ENCODE measurements around the gene UBN1. TPM values are rescaled to one million over a fixed set of nuclear protein-coding genes. Genes with fewer than 3 reads are reported as not detected.
A peak's percentile ranks its signal among the peaks of the same experiment; 100 is the strongest.

UBN1 gene
- total RNA-seq: 19.7 TPM

- DNase-seq: peak; percentile 99
Observed at GRCh38 chr16:4846901-4847773, at the start of gene UBN1, which contains the start of gene GLYR1. TSS of gene UBN1 (plus strand) at chr16:4847481. CDS start at chr16:4852918, 5,437 bp downstream. TSS of gene GLYR1 (minus strand) at chr16:4847288. CDS start at chr16:4847265, 23 bp downstream.

DNA sequence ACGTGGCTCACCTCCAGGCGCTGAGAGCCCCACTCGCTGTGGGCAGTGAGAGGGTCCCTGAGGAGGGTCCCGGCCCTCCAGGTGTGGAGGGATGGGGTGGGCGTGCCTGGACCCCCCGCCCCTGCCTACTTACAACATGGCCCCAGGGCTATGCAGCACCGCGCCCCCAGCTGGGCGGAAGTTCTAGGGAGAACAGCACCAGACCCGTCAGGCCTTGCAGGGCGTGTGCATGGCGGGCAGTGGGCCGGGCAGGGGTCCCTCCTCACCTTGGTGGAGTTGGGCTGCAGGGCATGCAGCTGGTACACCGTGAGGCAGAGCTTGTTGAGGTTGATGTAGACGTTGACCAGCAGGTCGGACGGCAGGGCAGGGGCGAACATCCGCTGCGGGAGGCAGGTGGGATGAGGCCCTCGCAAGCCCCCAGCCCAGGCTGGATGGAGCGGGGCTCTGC, 49.5 kb upstream of the UBN1 start:
- DNase-seq: no peak

GRCh38 chr16:4798456-4798855, 48.8 kb upstream of the UBN1 start:
- no peak for DNase-seq

GRCh38 chr16:4799171-4799855, 48.0 kb upstream of the UBN1 start:
- DNase-seq: no peak

- peak; percentile 21 for DNase-seq
Observed at GRCh38 chr16:4800290-4801041, 46.8 kb upstream of the UBN1 start.

GRCh38 chr16:4801051-4801961, 46.0 kb upstream of the UBN1 start:
- DNase-seq: no peak

DNA sequence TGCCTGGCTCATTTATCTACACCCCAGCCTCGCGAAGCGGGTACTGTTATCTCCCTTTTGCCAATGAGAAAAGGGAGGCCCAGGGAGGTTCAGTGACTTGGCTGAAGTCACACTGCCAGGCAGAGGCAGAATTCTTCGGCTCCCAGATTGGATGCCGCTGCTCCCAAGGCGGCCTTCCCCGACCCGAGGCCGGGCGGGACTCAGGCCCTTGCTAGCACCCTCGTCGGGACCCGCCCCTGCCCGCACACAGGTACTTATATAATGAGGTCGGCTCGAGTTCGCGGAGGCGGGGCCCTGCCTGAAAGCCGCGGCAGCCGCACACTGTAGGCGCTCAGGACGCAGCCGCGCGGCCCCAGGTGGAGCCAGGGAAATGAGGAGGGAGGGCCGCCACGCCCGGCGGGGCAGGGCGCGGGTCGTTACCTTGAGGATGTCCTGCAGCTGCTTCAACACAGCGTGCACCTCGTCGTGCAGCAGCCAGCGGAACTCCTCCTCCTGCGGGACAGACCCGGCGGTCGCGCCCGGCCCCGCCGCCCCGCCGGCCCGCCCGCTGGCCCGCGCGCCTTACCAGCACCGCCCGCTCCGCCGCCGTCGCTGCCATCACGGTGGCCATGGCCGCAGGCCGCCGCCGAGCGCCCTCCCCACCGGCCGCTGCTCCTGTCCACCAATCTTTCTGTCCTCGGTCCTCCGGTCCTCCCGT, 45.2 kb upstream of the UBN1 start, which contains the start of gene ROGDI:
ROGDI (minus strand) TSS at position 672 of the 697 bp plus-strand sequence; CDS start at position 610, 62 bp downstream.
- DNase-seq: peak; percentile 70

- DNase-seq: peak; percentile 96
Observed at GRCh38 chr16:4802659-4803287, 44.5 kb upstream of the UBN1 start.

DNA sequence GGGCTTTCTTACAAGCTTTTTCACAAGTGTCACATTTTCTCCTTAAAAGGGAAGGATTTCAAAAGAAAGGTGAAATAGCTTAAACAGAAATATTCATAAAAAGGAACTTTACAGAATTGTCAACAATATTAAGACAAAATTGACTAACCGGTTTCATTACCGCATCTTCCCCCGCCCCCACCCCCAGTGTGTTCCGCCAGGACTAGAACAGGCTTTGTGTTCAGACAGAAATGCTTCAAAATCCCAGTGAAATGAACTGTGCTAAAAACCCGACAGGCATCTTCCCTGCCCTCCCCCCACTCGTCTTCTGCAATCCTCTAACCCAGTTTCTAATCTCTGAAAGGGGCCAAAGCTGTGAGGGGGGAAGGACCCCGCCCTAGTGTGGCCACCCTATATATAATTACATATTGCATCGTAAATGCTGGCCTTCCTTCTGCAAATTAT, 43.9 kb upstream of the UBN1 start:
- peak; percentile 11 for DNase-seq

DNA sequence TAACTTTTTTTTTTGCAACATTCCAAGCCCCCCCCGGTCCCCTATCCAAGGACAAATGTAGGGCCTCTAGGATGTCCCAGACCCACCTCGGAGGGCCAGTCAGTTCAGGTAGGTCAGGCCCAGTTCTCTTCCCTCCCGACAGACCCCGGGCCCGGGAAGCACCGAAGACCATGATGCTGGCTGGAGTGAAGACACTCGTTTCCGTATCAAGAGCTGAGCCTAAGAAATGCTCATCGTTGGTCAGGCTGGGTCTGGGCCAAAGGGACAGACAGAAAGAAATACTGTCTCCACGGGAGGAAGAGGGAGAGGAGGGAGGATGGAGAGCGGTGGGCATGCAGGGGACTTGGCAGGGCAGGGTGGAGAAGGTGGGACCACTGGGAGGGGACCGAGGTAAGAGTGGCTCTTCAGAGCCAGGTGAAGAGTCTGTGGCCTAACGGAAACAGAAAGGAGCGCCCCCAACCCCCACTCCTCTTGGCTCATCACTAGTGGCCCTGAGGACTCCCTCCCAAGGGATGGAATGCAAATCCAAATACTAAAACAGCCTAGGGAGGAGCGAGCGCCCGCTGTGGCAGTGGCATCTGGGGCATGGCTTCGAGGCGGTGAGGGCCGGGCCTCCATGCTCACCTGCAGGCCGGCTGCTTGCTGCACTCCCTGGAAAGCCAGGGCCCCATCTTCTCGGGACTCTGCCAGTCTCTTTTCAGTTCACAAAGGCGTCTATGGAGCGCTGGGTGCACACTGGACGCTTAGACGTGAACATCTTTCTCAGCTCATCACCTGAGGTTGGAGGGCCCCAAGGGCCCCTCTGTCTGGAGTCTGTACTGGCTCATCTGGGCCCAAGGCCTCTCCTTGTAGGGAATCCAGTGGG, 43.2 kb upstream of the UBN1 start:
- no peak for DNase-seq

DNA sequence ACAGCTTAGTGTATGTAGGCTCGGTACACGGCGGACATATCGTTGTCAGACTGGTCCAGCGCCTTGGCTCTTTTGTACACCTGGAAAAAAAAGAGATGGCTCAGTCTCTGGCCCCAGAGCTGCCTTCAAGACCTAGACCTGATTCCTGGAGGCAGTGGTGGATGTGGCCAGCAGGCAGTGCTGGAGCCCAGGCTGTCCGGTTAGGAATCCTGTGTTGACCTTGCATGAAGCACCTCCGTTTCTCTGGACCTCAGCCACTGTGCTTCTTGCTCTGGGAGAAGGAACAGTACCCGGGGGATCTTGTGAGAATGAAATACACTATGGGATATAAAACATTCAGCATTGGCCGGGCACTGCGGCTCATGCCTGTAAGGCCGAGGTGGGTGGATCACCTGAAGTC, 42.0 kb upstream of the UBN1 start:
- DNase-seq: no peak

GRCh38 chr16:4806280-4806679, 41.0 kb upstream of the UBN1 start:
- no peak for DNase-seq

- DNase-seq: no peak
Observed at GRCh38 chr16:4811242-4811641, 36.0 kb upstream of the UBN1 start.

- DNase-seq: no peak
Observed at GRCh38 chr16:4811773-4812172, 35.5 kb upstream of the UBN1 start.

DNA sequence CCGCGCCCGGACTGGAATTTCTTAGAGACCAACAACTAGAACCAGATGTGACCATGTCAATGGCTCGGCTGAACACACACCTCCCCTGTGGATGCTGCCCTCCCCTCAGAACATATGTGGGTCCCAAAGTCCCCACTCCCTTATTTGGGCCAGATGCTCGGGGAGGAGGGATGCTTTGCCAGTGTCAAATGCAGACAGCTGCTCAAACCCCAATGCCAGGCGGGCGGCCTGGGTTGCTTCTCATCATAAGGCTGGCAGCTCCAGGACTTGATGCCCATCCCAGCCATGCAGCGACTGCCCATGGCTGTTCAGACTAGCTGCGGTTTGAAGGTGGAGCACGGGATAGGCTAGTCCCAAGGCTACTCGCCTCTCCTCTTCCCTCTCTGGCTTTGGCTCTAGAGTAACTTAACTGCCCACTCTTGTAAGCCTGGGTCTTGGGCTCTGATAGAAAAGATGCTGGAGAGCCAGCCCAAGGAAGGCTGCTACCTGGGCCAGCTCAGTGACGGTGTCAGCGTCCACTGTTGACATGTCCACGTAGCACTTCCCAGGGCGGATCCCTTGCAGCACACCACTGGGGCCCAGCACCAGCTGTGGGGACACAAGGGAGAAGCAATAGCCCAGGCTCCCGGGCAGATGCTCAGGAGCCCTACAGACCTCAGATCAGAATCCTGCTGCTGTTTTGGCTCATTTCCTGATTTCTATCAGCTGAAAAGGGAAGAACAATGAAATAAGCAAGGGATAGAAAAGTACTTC, 33.9 kb upstream of the UBN1 start:
- DNase-seq: no peak

DNA sequence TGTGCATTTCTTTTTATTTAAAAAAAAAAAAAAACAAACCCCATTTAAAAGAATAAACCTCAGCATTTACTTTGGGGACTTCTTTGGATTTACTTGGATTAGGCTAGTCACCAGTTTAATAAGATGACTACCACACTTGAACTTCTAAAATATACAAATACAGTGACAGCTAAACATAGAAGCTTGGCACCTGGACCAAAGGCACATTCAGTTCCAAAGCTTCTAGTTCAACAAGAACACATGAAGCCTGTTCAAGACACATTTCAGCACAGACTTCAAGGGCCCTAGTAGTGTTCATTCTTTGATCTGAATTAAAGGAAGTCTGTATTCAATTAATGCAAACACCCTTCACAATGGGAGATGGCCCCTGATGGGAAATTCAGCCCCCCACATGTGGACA, 33.2 kb upstream of the UBN1 start:
- no peak for DNase-seq

DNA sequence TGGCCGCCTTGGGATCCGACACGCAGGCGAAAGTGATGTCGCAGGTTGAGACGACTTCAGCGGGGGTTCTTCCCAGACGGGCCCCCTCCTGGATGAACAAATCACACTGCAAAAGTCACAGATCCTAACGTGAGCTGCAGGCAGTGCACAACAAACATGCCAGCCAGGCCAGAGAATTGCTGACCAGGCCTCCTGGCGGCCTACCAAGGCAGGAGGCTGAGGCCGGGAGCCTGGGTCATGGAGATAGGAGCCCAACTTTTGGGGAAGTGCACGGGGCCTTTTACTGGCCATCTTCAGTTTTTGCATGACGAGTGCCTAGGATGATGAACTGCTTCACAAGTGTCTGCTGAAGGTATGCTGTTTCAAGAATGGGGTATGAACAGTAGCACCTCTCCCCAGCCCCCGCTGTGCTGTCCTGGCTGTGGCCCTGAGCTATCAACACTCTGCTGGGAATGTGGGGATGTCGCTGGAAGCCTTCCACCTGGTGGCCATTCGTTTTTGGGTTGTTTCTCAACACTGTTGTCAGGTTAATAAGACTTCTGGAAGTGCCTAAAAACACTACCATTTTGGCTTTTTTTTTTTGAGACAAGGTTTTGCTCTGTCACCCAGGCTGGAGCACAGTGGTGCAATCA, 32.6 kb upstream of the UBN1 start:
- DNase-seq: no peak

DNA sequence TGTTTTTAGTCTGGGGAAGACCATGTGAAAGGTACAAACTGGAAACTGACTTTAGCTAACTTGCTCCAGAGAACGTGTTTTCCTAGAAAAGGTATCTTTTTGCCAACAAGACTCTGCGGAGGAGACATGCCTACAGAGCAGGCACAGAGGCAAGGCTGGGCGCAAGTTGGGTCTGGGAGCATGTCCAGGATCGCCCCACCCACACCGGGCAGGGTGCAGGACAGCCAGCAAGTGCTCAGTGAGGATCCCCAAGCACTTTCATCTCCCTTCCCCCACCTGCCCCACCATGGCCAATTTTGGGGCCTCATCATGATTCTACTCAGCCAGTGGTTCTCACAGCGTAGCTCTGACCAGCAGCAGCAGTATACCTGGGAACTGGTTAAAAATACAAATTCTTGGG, 26.6 kb upstream of the UBN1 start:
- DNase-seq: no peak
